HG03139 (cell line): ENCODE data around the gene B3GALT4.
"Not testable (repeated sequence)": the region's sequence is repeated elsewhere in the genome, so short reads cannot be mapped to it uniquely, and the experiment has no call there.

Experiments
- ATAC-seq: cut with Tn5 transposase; IDR thresholded peaks from one replicate; pipeline ENCODE4 v1.9.1; 2021; ENCODE audit not compliant: unreplicated experiment

Gene B3GALT4

DNA sequence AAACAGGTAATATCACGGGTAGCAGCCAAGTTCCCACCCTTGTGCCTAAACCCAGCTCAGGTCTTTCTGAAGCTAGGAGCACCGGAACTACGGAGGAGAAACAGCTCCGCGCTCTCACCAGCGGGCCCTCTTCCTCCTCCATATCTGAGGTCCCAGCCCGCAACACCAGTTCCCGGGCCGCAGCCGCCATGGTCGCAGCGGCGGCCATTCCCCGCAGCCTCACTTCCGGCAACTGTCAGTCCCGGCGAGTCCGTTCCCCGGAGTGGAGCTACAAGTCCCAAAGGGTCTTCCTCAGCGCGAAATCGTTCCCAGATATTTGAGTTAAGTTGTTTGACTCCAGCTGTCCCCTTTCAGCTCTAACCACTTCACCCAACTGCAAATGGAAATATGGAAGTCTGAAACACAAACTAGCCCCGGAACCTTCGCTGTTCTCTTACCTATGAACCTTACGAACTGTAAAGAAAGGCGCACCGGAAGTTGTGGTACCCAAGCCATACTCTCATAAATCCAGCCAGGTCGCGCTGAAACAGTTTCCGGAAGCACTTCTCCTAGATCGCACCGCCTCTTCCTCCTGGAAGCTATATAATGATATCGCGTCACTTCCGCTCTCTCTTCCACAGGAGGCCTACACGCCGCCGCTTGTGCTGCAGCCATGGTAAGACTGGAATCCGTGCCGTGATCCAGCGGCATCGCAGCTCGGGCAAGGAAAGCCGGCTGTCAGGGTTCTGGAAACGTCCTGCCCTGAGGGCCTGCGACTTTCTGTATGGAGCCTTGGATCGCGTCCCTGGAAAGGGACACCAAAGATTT, 5.3 kb upstream of the B3GALT4 start, which contains the start of the genes RPS18 and VPS52:
TSS of gene RPS18 (plus strand) at position 608 of the 807 bp plus-strand sequence. CDS start at position 653, 45 bp downstream.
TSS of gene VPS52 (minus strand) at position 409 of the 807 bp plus-strand sequence. CDS start at position 208, 201 bp downstream.
- peak; percentile 74 for ATAC-seq

DNA sequence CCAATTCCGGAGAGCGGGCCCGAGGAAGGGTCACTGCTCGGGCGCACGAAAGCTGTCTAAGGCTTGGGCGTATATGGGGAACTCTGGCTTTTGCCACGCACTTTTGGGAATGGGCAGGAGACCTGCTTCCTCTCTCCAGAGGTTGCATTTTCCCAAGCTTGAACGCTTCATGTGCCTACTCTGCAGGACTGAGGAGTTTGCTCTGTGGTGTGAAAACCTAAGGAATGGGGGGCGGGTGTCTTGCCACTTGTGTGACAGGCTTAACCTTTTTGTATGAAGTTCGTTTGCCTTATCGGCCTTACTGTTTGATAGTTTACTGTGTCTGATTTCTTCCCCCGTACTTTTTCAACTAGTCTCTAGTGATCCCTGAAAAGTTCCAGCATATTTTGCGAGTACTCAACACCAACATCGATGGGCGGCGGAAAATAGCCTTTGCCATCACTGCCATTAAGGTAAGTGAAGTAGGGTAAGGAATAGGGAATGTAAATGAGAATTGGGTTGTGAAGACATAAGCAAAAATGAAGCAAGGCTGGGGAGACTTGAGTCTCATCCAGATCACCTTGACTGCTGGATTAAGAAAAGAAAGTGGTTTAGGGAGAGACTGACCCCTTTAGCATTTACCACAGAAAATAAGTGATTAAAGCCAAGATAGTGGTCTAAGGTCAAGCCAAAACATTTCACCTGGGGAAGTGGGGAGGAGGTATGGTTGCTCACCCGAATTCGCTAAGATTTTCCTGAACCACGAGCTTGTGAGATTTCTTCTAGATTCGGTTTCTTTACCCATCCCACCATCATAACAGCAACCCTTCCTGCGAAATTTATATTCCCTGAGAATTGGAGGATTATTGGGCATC, 4.4 kb upstream of the B3GALT4 start:
- ATAC-seq: no peak

DNA sequence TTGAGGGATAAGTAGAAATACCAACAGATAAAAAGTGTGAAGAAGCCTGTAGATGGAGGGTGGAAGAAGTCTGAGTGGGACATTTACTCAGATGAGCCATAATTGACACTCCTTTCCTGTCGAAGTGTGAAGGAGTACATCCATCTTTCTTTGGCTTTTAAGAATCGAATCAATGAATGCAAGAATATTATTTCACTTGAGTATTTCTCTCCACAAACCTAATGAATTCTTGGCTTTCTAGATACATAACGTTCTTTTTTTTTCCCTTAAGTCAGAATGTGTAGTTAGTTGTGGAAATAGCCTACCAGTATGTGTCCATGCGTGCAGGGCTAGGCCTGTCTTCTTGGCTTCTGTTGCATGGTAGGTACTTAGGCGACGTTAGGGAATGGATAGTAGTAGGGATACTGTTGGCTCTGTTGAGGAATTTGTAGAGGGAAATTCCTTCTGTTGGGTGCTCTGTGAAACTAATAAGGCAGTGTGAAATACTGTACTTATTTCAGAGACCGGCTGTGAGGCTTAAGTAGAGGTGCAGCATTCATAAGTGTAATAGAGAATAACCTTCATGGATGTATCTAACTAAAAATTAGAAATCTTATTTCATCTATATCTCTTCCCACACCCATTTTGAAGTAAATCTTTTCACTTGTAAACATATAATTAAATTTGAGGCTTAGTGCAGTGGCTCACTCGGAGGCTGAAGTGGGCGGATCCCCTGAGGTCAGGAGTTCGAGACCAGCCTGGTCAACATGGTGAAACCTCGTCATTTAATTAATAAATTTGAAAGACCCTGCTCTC, 3.6 kb upstream of the B3GALT4 start:
- no peak for ATAC-seq

DNA sequence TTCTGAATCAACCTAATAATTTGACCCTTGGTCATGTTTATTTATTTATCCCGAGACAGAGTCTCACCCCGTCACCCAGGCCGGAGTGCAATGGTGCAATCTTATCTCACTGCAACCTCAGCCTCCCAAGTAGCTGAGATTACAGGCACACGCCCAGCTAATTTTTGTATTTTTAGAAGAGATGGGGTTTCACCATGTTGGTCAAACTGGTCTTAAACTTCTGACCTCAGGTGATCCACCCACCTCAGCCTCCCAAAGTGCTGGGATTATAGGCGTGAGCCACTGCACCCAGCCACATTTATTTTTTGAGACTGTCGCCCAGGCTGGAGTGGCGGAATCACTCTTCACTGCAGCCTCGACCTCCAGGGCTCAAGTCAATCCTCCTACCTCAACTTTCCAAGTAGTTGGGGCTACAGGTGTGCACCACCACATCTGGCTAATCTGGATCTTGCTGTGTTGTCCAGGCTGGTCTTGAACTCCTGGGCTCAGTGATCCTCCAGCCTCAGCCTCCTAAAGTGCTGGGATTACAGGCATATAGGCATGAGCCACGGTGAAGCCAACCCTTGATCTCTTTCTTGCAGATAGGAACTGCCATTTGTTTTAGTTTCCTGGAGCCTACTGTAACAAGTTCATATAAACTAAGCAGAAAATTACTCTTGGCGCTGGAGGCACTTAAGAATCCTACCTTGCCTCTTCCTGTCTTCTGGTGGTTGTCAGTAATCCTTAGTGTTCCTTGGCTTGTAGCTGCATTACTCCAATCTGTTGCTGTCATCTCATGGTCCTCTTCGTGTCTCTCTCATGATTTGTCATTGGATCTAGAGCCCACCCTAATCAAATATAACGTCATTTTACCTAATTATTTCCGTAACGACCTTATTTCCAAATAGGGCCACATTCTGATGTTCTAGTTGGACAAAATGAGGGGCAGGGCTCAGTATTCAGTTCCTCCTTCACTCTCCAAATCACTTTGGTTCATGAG, 2.7 kb upstream of the B3GALT4 start:
- ATAC-seq: no peak

DNA sequence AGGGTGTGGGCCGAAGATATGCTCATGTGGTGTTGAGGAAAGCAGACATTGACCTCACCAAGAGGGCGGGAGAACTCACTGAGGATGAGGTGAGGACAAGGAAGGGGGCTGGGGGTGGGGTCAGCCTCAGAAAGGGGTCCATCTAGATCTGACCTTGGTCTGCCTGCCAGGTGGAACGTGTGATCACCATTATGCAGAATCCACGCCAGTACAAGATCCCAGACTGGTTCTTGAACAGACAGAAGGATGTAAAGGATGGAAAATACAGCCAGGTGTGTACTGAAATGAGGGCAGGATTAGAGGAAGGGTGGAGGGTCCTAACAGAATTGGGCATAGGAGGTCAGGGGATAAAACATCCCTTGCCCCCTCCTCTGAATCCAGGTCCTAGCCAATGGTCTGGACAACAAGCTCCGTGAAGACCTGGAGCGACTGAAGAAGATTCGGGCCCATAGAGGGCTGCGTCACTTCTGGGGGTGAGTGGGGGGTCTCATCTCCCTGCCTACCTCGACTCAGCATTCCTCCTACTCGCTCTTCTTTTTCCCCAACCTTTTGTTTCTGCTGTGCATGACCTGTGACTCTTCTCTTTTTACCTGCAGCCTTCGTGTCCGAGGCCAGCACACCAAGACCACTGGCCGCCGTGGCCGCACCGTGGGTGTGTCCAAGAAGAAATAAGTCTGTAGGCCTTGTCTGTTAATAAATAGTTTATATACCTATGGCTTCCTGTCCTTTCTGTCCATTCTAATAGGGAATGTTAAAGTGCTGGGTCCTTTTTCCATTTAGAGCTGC, 935 bp upstream of the B3GALT4 start:
- ATAC-seq: not testable (repeated sequence)

DNA sequence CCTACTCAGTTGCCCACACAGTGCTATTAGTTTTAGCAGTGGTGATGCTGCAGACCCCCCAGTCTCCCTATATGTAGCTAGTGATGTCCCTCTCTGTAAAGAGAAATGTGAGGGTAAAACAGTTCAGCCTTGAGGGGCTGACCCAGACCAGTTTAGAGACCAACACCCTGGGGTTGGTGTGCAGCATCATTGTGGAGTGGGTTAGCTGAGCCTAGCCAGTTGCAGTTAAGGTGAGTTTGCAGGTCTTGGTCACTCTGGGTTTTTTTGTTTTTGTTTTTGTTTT, 401 bp upstream of the B3GALT4 start:
- no peak for ATAC-seq

DNA sequence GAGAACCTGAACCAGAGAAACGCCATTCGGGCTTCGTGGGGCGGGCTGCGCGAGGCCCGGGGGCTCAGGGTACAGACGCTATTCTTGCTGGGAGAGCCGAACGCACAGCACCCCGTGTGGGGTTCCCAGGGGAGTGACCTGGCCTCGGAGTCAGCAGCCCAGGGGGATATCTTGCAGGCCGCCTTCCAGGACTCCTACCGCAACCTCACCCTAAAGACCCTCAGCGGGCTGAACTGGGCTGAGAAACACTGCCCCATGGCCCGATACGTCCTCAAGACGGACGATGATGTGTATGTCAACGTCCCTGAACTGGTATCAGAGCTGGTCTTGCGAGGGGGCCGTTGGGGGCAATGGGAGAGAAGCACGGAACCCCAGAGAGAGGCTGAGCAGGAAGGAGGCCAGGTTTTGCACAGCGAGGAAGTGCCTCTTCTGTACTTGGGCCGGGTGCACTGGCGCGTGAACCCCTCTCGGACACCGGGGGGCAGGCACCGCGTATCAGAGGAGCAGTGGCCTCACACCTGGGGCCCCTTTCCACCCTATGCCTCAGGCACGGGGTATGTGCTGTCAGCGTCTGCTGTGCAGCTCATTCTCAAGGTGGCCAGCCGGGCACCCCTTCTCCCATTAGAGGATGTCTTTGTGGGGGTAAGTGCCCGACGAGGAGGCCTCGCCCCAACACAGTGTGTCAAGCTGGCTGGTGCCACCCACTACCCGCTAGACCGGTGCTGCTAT, 904 bp downstream of the B3GALT4 start:
- ATAC-seq: no peak

DNA sequence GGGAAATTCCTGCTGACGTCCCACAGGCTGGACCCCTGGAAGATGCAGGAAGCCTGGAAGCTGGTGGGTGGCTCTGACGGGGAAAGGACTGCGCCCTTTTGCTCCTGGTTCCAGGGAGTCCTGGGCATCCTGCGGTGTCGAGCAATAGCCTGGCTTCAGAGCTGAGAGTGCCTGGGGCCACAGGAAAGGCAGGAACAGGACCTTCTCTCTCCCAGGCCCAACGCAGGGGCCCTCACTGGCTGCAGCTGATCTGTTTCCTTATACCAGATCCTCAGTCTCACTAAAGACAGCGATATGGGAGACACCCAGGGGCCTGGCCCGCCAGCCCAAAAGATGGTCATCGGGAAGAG, 1.4 kb downstream of the B3GALT4 start:
- no peak for ATAC-seq

DNA sequence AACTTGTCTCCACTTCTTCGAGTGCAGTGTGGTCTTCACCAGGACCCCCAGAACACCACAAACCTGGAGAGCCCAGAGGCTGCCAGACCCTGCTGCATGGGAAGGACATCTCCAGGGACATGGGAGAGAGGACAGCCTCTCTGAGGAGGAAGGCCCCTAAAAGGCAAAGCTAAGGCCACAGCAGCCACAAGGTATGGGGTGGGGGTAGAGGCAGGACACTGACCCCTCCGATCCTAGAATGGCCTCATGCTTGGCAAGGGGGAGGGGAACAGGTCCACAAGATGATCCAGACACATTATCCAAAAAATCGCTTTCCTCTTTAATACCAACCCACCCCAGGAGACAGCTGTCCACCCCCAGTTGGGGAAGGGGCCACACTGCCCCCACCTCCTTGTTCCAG, 1.9 kb downstream of the B3GALT4 start:
- no peak for ATAC-seq

DNA sequence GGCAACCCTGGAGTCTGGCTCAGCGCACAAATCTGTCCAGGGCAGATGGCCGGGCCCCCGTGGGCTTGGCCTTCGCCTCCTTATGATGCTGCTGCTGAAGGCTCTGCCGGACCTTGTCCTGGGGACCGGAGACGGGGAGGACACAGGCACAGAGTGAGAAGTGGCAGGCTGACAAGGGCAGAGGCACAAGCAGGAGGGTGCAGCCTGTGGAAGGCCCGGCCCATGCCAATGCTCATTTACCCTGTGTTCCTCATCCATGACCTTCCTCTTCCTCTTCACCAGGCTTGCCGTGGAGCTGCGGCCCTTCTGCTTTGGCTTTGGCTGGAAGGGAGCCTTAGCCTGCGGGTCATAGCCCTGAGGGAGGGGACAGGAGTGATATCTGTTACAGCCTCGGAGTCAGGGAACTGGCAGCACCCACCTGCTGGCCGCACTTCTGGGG, 2.4 kb downstream of the B3GALT4 start:
- ATAC-seq: no peak

DNA sequence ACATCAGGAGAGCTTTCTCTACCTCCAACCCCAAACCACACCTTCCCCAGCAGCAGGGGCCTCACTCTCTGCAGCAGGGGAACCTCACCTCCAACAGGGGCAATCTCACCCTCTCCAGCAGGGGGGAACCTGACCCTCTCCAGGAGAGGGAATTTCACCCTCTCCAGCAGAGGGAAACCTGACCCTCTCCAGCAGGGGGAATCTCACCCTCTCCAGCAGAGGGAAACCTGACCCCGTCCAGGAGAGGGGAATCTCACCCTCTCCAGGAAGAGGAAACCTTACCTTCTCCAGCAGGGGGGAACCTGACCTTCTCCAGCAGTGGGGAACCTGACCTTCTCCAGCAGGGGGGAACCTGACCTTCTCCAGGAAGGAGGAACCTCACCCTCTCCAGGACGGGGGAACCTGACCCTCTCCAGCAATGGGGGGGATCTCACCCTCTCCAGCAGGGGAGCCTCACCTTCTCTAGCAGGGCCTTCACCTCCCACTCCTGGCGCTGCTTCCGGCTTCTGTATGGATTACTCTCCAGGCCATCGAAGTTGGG, 3.1 kb downstream of the B3GALT4 start:
- ATAC-seq: no peak

DNA sequence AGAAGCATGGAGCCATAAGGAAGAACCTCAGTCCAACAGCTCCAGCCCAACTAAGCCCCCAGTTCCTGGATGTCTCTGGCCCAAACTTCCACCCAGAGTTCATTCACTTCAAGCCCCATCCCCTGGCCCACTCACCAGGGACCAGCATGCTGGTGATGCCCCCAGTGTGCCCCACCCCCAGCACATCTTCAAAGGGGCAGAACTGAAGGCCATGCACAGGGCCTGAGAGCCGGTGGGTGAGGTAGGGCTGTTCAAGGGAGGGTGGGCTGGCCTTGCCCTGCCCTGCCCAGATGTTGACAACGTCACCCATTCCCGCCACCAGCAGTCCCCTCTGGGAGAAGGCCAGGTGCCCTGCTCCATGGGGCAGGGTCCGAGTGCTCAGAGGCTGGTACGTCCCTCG, 3.6 kb downstream of the B3GALT4 start:
- ATAC-seq: no peak

DNA sequence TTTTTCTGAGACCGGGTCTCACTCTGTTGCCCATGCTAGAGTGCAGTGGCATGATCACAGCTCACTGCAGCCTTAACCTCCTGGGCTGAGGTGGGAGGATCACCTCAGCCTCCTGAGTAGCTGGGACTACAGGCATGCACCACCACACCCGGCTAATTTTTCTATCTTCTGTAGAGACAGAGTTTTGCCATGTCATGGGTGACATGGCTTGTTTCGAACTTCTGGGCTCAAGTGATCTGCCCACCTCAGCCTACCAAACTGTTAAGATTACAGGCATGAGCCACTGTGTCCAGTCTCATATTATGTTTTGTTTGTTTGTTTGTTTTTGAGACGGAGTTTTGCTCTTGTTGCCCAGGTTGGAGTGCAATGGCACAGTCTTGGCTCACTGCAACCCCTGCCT, 8.3 kb downstream of the B3GALT4 start:
- ATAC-seq: not testable (repeated sequence)

DNA sequence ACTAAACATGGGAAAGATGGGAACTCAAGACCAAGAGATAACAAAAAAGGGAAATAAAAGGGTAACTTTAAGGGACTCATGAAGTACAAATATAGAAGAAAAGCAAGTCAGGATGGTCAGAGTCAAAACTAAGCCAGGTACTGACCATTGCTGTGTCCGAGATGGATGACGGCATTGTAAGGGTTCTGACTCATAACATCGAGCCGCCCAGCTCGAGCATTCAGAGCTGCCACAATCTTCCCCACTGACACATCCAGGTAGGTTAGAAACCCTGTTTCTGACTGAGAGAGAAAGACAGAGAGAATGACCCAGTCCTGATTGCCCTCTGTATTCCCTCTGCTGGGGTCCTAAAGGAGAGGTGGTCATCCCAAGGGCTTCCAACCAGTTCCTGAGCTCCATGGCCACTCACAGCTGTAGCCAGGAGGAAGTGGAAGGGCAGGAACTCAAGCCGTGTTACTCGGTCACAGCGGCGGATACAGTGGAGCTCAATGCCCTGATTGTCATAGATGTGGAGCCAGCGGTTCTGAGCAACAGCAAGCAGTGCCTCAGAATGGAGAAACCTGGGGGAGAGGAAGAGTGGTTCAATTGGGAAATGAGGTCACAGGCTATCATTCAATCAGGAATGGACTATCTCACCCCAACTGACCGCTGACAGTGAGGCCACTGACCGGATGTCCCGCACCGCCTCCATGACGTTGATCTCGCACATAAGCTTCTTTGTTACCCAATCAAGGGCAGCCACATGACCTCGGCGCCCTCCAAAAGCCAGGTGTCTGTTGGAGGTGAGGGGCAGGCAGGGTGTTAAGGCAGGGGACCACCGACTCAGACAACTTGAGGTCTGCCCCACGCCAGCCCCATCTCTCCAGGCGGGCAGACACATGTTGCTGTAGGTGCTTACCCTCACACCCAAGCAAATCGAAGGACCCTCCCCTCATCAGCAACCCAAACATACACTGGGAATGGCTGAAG, 10.3 kb downstream of the B3GALT4 start:
- ATAC-seq: no peak

DNA sequence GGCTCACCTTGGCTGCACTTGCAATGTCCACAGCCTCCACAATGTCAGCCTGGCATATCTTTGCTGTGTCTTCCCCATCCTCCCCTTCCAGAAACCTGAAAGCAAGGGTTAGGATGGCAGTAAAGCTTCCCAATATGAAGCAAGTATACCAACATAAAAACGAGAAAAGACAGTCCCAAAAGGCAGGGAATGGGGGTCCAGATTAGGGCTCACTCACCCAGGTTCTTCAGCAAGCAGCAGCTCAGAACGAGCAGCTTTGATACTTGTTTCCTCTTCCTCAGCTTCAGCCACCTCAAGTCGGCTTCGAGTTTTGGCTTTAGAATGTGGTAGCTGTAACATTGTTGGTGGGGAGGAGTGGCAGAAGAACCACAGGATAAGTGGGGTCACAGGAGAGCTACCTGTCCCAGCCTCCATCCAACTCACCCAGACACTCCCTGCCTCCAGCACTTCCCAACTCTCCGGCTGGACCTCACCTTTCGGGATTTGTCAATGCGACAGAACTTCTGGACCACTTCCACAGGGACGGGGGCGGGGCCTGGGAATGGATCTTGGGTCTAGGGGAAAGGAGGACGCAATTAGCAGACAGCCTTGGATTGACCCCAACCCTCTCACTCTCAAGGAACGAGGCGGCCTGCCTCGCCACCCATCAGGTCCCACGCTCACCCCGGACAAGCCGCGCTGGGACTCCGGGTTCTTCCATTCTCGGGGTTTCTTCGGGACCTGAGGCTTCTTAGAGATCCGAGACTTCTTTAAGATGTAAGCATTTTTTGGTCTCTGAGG, 11.4 kb downstream of the B3GALT4 start:
- peak; percentile 4 for ATAC-seq

DNA sequence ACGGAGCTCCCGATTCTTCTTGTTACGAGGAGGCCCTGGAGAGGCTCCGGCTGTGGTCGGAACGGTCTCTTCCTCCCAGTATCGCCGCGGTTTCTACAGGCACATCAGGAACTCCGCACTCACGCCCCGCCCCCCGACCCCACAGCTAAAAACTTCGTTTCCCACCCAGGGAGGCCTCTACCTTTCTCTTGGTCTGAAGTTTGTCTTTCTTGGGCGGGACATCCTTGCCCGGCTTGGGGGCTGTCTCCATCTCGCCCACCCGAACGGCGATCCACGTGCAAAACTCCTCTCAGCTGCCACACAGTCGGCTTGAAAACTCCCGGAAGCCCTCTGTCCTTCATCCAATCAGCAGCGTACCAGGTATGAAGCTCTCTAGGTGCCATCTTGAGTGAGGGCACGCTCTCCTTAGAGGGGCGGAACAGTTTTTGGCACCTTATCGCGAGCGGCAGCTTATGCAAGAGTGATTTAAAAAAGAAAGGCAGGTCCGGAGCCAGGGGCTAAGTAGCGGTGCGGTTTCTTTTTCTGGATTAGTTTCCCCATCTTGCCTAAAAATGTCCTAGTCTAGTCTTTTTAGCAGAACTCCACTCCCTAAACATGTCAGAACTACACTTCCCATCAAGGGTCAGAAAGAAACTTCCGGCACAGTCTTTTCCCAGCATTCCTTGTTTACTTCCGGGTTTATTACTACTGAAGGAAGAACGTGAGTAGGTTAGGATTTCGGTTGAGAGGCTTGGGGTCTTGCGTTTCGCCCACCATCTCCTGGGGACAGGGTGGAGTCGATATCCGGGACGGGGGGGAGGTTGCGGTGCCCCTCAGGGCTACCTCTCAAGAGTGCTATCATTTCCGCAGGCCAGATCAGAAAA, 12.2 kb downstream of the B3GALT4 start, which contains the start of the genes PFDN6 and WDR46:
TSS of gene PFDN6 (plus strand) at position 681 of the 863 bp plus-strand sequence. CDS start 256 bp downstream, outside the sequence.
TSS of gene WDR46 (minus strand) at position 319 of the 863 bp plus-strand sequence. CDS start at position 250, 69 bp downstream.
- peak; percentile 74 for ATAC-seq
